AG04450 (cell line): ENCODE data around the gene ZBTB26. TPM values are rescaled to one million over a fixed set of nuclear protein-coding genes. Genes with fewer than 3 reads are reported as not detected.

Source experiments
- CTCF ChIA-PET: fragments of 300-600, 350-600 bp; formaldehyde crosslinking; extraction: SDS; loops from one replicate; lab custom pipeline; 2022; ENCODE audit warnings: antibody characterized with exemption, inconsistent platforms; lab: Charles Lee
- POLR2A ChIA-PET: fragments of 350-600 bp; formaldehyde crosslinking; extraction: SDS; loops from one replicate; lab custom pipeline; 2021; ENCODE audit warnings: antibody characterized with exemption, inconsistent platforms; lab: Yijun Ruan, JAX
- DNase-seq: peaks from one replicate; pipeline ENCODE4 v3.0.0-alpha.2; 2011; ENCODE audit warnings: low read depth, low spot score
- H3K27ac ChIP-seq: one replicate; pipeline ENCODE4 v1.5.1; 2012; ENCODE audit warnings: low read depth, low read length, control low read depth
- H3K27me3 ChIP-seq: one replicate; pipeline ENCODE4 v1.6.0; 2012; ENCODE audit warnings: low read length; ENCODE audit not compliant: control insufficient read depth, insufficient read depth
- H3K4me3 ChIP-seq: 2 replicates; pipeline ENCODE4 v1.5.1; 2011; ENCODE audit warnings: mild to moderate bottlenecking, low read depth, low read length, control low read depth
- H3K9me3 ChIP-seq: 2 replicates; pipeline ENCODE4 v1.5.1; 2012; ENCODE audit warnings: low read length; ENCODE audit not compliant: control insufficient read depth, insufficient read depth
- CTCF ChIP-seq: IDR thresholded peaks from 2 replicates; pipeline ENCODE4 v1.5.1; 2011; ENCODE audit warnings: low read depth, low read length, control low read depth, inconsistent platforms
- polyA plus RNA-seq: library from polyadenylated mRNA; depleted of rRNA; stranded (reverse); fragments of >200 nt; gene quantifications from 2 replicates; pipeline ENCODE4 v1.2.3, GENCODE V29; 2011

ZBTB26 gene
- polyA plus RNA-seq, 1 experiment: 9.6 TPM

- DNase-seq: peak; percentile 95
- H3K27ac ChIP-seq: peak within 1 kb of the TSS; percentile 86
- ChIA-PET CTCF (interaction anchor here (0.8 to 1.1 kb wide), 3 partner anchors 9 to 284 kb away, joined by 3 to 5 read pairs (median 3); partner anchors contain the start of gene ZBTB26), POLR2A (interaction anchor here (0.5 to 1.6 kb wide), 14 partner anchors 10 to 153 kb away, joined by 3 to 38 read pairs (median 4); partner anchors contain the start of genes PDCL, RC3H2, ZBTB26 and ZBTB6)
- H3K9me3 ChIP-seq: no peaks in the 10 kb centered on the region; the same call in 1 of the 2 replicates
- peak within 1 kb of the TSS; percentile 90 for H3K4me3 ChIP-seq
- TF ChIP-seq CTCF: no peak
- no peaks in the 10 kb centered on the region for H3K27me3 ChIP-seq
Measured at GRCh38 chr9:122940749-122941581, 9.7 kb upstream of the ZBTB26 start, which contains the start of gene RABGAP1. RABGAP1 (plus strand) TSS chr9:122941020; CDS start chr9:122957060, 16,040 bp downstream.

- DNase-seq: no peak
- Histone ChIP-seq H3K9me3 (no peaks in the 10 kb centered on the region; the same call in 1 of the 2 replicates), H3K27ac (no peak overlapping the region), H3K4me3 (peak overlapping the region; percentile 47), H3K27me3 (no peaks in the 10 kb centered on the region)
- CTCF ChIA-PET: interaction anchor here (0.9 kb wide), 1 partner anchor 285 kb away, joined by 5 read pairs; no protein-coding TSS in a partner anchor
- no peak for TF ChIP-seq CTCF
- POLR2A ChIA-PET: interaction anchor here (0.6 to 1.6 kb wide), 12 partner anchors 9 to 154 kb away, joined by 3 to 38 read pairs (median 5); partner anchors contain the start of genes PDCL, RC3H2, ZBTB26 and ZBTB6
Measured at GRCh38 chr9:122940454-122940748, 9.1 kb upstream of the ZBTB26 start.

- no peak overlapping the region for H3K27ac ChIP-seq
- H3K4me3 ChIP-seq: no peak overlapping the region
- ChIA-PET POLR2A (interaction anchor here (1.5 kb wide), 1 partner anchor 34 kb away, joined by 8 read pairs; the partner anchor contains the start of gene RC3H2), CTCF (no interaction called here)
- H3K27me3 ChIP-seq: no peaks in the 10 kb centered on the region
- no peaks in the 10 kb centered on the region; the same call in 1 of the 2 replicates for H3K9me3 ChIP-seq
- DNase-seq: no peak
- no peak for TF ChIP-seq CTCF
Measured at GRCh38 chr9:122939601-122940000, 8.3 kb upstream of the ZBTB26 start.

- H3K9me3 ChIP-seq: no peaks in the 10 kb centered on the region
- TF ChIP-seq CTCF: no peak
- H3K4me3 ChIP-seq: no peak overlapping the region
- no peaks in the 10 kb centered on the region for H3K27me3 ChIP-seq
- DNase-seq: no peak
- ChIA-PET POLR2A (no interaction called here), CTCF (interaction anchor here (1.4 kb wide), 1 partner anchor 54 kb away, joined by 3 read pairs; no protein-coding TSS in a partner anchor)
- no peak overlapping the region for H3K27ac ChIP-seq
Measured at GRCh38 chr9:122936883-122937282, 5.6 kb upstream of the ZBTB26 start.

GRCh38 chr9:122936464-122936863 is 5.2 kb upstream of the ZBTB26 start:
- TF ChIP-seq CTCF: no peak
- CTCF ChIA-PET: interaction anchor here (1.4 kb wide), 1 partner anchor 54 kb away, joined by 3 read pairs; no protein-coding TSS in a partner anchor
- POLR2A ChIA-PET: no interaction called here

More at GRCh38 chr9:122936464-122936863, 5.2 kb upstream of the ZBTB26 start:
- Histone ChIP-seq H3K4me3 (no peak overlapping the region), H3K27me3 (no peaks in the 10 kb centered on the region), H3K9me3 (no peaks in the 10 kb centered on the region), H3K27ac (no peak overlapping the region)
- DNase-seq: no peak
